K562 (cell line): ENCODE data around the gene NRARP. TPM values are rescaled to one million over a fixed set of nuclear protein-coding genes. Genes with fewer than 3 reads are reported as not detected.

ENCODE experiments used
- ASH1L ChIP-seq: fragments of 450-650 bp; IDR thresholded peaks from 2 replicates; pipeline ENCODE4 v1.6.1; 2018; ENCODE audit warnings: borderline replicate concordance, mild to moderate bottlenecking, low read depth; ENCODE audit not compliant: partially characterized antibody
- CBX1 ChIP-seq: sonication (generic); IDR thresholded peaks from 2 replicates; pipeline ENCODE4 v1.6.1; 2016; ENCODE audit warnings: antibody characterized with exemption, low read depth, mild to moderate bottlenecking
- CBX3 ChIP-seq, 2 experiments: IDR thresholded peaks; 1 replicate in 1 of 2; 2 replicates in 1 of 2; pipeline ENCODE4 v1.6.1; 2012; ENCODE audit warnings: inconsistent platforms in 2 of 2, low read length in 2 of 2, borderline replicate concordance in 1 of 2, control low read depth in 1 of 2
- CBX8 ChIP-seq: fragments of 200-600 bp; sonication (generic); IDR thresholded peaks from 2 replicates; pipeline ENCODE4 v1.6.1; 2012; ENCODE audit warnings: borderline replicate concordance, mixed run types, low read depth, mild to moderate bottlenecking, moderate library complexity, mixed read lengths, low read length, control low read depth, inconsistent platforms; ENCODE audit not compliant: poor library complexity, severe bottlenecking; ENCODE audit errors: extremely low read depth
- ETS2 ChIP-seq: IDR thresholded peaks from 2 replicates; pipeline ENCODE4 v1.6.1; 2016; ENCODE audit warnings: borderline replicate concordance, missing genetic modification characterization, mild to moderate bottlenecking, moderate library complexity, missing compliant biosample characterization; ENCODE audit not compliant: poor library complexity, severe bottlenecking
- HOXB6 ChIP-seq: fragments of 250-450 bp; sonication (Bioruptor Pico); IDR thresholded peaks from 2 replicates; pipeline ENCODE4 v1.5.1; 2022; ENCODE audit warnings: mild to moderate bottlenecking, borderline replicate concordance
- PHB ChIP-seq: fragments of 250-450 bp; sonication (Bioruptor Pico); IDR thresholded peaks from 2 replicates; pipeline ENCODE4 v1.5.0; 2021
- PURB ChIP-seq: sonication (generic); formaldehyde crosslinking; IDR thresholded peaks from 2 replicates; pipeline ENCODE4 v1.9.0; 2021; ENCODE audit warnings: low read depth, mild to moderate bottlenecking, missing genetic modification reagents
- SIX5 ChIP-seq, 2 experiments: IDR thresholded peaks; 2 replicates each; pipeline ENCODE4 v1.6.1; 2011; ENCODE audit warnings: low read length in 2 of 2, borderline replicate concordance in 1 of 2, low read depth in 1 of 2, mild to moderate bottlenecking in 1 of 2, moderate library complexity in 1 of 2; ENCODE audit not compliant: insufficient read depth in 1 of 2
- ZBTB1 ChIP-seq: sonication (generic); formaldehyde crosslinking; IDR thresholded peaks from 2 replicates; pipeline ENCODE4 v1.8.1; 2023; ENCODE audit warnings: missing genetic modification reagents, low read depth, mild to moderate bottlenecking, borderline replicate concordance
- ZNF143 ChIP-seq: sonication (generic); formaldehyde crosslinking; IDR thresholded peaks from 2 replicates; pipeline ENCODE4 v1.9.0; 2022; ENCODE audit warnings: mild to moderate bottlenecking, missing genetic modification reagents
- ZNF263 ChIP-seq: sonication (generic); formaldehyde crosslinking; IDR thresholded peaks from 2 replicates; pipeline ENCODE4 v1.8.0; 2022; ENCODE audit warnings: mild to moderate bottlenecking, missing genetic modification reagents, borderline replicate concordance
- ZNF561 ChIP-seq: fragments of 450-650 bp; formaldehyde crosslinking; conservative IDR thresholded peaks from 2 replicates; pipeline ENCODE4 v1.4.0; 2020; ENCODE audit warnings: mild to moderate bottlenecking, moderate library complexity
- polyA plus RNA-seq, 8 experiments: library from polyadenylated mRNA; depleted of rRNA in 4 of 8; stranded (reverse) in 5 of 8; unstranded in 3 of 8; fragments of >200 nt; fragmentation: Nextera tagmentation in 2 of 8; fragmentation: Illumina TruSeq in 1 of 8; extraction: Ambion mirVana in 2 of 8; extraction: Trizol in 1 of 8; gene quantifications; 2 replicates each; pipeline versions ENCODE4 v1.2.1 to v1.2.3, GENCODE V29; 2011 to 2014; ENCODE audit warnings: inconsistent platforms in 1 of 8, missing spikeins in 1 of 8
- total RNA-seq, 7 experiments: library from RNA; depleted of rRNA in 6 of 7; stranded (reverse); fragments of >200 nt in 6 of 7; fragmentation: Illumina TruSeq in 2 of 7; extraction: Trizol in 2 of 7; gene quantifications; 2 replicates each; pipeline versions ENCODE4 v1.2.1 to v1.2.3, GENCODE V29; 2011 to 2021; ENCODE audit warnings: low replicate concordance in 1 of 7
- TF ChIP-seq, protein P1 (sequence below), 2 experiments: fragments of 450-650 bp in 1 of 2; sonication (generic) in 1 of 2; formaldehyde crosslinking in 1 of 2; IDR thresholded peaks; 2 replicates each; pipeline versions ENCODE4 v1.7.1 to v1.9.0; 2016 to 2022; ENCODE audit warnings: inconsistent platforms in 1 of 2, mild to moderate bottlenecking in 1 of 2, missing genetic modification reagents in 1 of 2
- TF ChIP-seq, protein P2 (sequence below): fragments of 250-450 bp; sonication (Bioruptor Pico); IDR thresholded peaks from 2 replicates; pipeline ENCODE4 v1.5.0; 2021

NRARP gene
- total and polyA plus RNA-seq, 9 of the 15 experiments (the other 6 are each of a cell fraction or from before 2014, with no cell fraction given), result 2.0 to 24.5 (median 7.2) TPM; not detected in 2

DNA sequence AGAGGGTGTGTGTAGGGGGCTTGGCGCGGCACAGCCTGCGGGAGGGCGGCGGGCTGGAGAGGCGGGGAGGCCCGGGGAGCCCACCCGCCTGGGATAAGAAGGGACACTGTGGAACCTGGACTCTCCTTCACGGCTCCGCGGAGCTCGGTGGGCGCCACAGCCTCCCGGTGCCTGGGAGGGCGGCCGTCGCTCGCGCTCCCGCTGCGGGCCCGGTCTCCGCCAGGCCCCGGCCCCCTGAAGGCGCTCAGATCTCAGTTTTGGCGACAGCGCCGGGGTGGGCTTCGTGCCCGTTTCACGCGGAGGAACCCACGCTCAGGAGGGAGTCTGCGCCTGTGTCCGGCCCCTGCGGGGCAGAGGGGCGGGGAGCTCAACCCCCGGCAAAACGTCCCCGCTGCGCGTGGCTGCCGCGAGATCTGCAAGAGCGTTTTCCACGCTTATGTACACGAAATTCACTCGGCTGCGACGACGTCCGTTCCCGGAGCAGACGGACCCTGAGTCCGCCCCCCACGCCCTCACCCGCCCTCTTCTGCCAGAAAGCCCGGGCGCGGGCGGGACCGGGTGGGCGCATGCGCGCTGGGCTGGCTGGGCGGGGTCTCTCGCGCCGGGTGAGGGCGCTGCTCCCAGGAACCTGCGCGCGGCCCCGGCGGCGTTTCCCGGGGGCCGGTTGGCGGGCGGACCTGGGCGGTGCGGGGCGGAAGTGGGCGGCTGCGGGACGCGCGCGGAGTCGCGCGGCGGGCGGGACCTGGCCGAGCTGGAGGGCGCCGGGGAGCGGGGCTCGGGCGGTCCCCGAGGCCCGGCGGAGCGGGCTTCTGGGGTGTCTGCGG, 47.2 kb downstream of the NRARP start, which contains the start of gene NELFB (continued):
- TF ChIP-seq, protein P1, sequence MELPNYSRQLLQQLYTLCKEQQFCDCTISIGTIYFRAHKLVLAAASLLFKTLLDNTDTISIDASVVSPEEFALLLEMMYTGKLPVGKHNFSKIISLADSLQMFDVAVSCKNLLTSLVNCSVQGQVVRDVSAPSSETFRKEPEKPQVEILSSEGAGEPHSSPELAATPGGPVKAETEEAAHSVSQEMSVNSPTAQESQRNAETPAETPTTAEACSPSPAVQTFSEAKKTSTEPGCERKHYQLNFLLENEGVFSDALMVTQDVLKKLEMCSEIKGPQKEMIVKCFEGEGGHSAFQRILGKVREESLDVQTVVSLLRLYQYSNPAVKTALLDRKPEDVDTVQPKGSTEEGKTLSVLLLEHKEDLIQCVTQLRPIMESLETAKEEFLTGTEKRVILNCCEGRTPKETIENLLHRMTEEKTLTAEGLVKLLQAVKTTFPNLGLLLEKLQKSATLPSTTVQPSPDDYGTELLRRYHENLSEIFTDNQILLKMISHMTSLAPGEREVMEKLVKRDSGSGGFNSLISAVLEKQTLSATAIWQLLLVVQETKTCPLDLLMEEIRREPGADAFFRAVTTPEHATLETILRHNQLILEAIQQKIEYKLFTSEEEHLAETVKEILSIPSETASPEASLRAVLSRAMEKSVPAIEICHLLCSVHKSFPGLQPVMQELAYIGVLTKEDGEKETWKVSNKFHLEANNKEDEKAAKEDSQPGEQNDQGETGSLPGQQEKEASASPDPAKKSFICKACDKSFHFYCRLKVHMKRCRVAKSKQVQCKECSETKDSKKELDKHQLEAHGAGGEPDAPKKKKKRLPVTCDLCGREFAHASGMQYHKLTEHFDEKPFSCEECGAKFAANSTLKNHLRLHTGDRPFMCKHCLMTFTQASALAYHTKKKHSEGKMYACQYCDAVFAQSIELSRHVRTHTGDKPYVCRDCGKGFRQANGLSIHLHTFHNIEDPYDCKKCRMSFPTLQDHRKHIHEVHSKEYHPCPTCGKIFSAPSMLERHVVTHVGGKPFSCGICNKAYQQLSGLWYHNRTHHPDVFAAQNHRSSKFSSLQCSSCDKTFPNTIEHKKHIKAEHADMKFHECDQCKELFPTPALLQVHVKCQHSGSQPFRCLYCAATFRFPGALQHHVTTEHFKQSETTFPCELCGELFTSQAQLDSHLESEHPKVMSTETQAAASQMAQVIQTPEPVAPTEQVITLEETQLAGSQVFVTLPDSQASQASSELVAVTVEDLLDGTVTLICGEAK (IDR thresholded peaks at IDR 0.05), result peak; percentile 87
- TF ChIP-seq, protein P1 (CRISPR knock-in tag; IDR thresholded peaks at IDR 0.05), result no peak
- no peak for TF ChIP-seq HOXB6 (CRISPR knock-in tag)
- TF ChIP-seq ZNF143 (CRISPR knock-in tag), result no peak
- TF ChIP-seq SIX5 (IDR thresholded peaks at IDR 0.05; ENCODE audit: borderline replicate concordance in 1 of 2, insufficient read depth in 1 of 2, low read depth in 1 of 2, low read length in 2 of 2), result peak; percentile 71 to 82
- TF ChIP-seq CBX3 (IDR thresholded peaks at IDR 0.05; ENCODE audit: borderline replicate concordance in 1 of 2, low read length in 2 of 2), result no peak
- TF ChIP-seq, protein P2, sequence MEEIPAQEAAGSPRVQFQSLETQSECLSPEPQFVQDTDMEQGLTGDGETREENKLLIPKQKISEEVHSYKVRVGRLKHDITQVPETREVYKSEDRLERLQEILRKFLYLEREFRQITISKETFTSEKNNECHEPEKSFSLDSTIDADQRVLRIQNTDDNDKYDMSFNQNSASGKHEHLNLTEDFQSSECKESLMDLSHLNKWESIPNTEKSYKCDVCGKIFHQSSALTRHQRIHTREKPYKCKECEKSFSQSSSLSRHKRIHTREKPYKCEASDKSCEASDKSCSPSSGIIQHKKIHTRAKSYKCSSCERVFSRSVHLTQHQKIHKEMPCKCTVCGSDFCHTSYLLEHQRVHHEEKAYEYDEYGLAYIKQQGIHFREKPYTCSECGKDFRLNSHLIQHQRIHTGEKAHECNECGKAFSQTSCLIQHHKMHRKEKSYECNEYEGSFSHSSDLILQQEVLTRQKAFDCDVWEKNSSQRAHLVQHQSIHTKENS (CRISPR knock-in tag), result no peak
- no peak for TF ChIP-seq CBX8
- TF ChIP-seq ETS2 (tag), result no peak
- TF ChIP-seq ZNF561 (CRISPR knock-in tag), result no peak
- TF ChIP-seq ZNF263, result peak; percentile 23; the same call in 1 of the 2 replicates
- no peak for TF ChIP-seq PURB (CRISPR knock-in tag)
- TF ChIP-seq ASH1L, result no peak
- TF ChIP-seq PHB (CRISPR knock-in tag), result 0 out of 2 replicates have a peak, but pooled peaks have one; percentile 84
- peak; percentile 83 for TF ChIP-seq CBX1
- peak; percentile 98 for TF ChIP-seq ZBTB1 (CRISPR knock-in tag)
